G401 (cell line): ENCODE results near the gene PHC3. TPM values are rescaled to one million over a fixed set of nuclear protein-coding genes. Genes with fewer than 3 reads are reported as not detected.
"Not testable (repeated sequence)": the region's sequence is repeated elsewhere in the genome, so short reads cannot be mapped to it uniquely, and the experiment has no call there.

ENCODE experiments used
- DNase-seq: peaks from one replicate; pipeline ENCODE4 v3.0.0-alpha.2; 2015; ENCODE audit warnings: low spot score
- in situ Hi-C: cut with HindIII; loops from 2 replicates; pipeline ENCODE4 v1.10.0; 2016; ENCODE audit warnings: low sequenced_read_pairs, mixed read lengths
- total RNA-seq: library from RNA; depleted of rRNA; stranded (reverse); fragments of >200 nt; shearing (Covaris generic); gene quantifications from 2 replicates; pipeline ENCODE4 v1.2.3, GENCODE V29; 2014

The PHC3 gene
- total RNA-seq, 1 experiment from 2014 or later = 6.5 TPM

- in situ Hi-C loops = no loop called here
These were observed 36.3 kb downstream of the PHC3 start for GRCh38 chr3:170145278-170145677.

GRCh38 chr3:170144437-170144843 is 37.1 kb downstream of the PHC3 start:
- in situ Hi-C loops = no loop called here
- DNase-seq = no peak

More at GRCh38 chr3:170145278-170145677, 36.3 kb downstream of the PHC3 start:
- no peak for DNase-seq

DNA sequence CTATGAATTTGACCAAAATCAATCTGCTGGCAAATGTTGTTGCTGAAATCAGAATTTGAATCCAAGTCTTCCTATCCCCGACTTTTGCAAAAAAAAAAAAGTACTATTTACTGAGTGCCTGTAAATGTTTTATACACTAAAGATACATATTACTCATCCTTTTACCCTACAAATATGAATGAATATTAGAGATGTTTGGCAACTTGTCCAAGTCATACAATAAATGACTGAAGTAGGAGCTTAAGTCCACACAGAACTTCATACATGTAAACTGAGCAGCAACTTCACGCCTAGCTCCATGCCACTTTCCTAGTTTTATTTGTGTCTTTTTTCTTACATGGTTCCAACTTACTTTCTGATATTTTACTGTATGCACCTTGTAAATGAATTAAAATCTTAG is 39.2 kb downstream of the PHC3 start:
- DNase-seq = no peak
- in situ Hi-C loops = no loop called here

DNA sequence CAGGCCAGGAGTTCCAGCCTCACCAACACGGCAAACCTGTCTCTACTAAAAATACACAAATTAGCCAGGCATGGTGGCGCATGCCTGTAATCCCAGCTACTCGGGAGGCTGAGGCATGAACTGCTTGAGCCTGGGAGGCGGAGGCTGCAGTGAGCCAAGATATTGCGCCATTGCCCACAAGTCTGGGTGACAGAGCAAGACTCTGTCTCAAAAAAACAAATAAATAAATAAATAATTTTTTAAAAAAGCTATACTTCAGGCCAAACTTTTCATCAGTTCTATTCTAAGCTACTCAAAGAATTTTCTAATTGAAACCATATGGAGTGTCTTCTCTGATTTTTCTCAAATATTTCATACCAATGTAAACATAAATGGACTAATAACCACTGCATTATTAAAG is 43.5 kb downstream of the PHC3 start:
- in situ Hi-C loops = no loop called here
- no peak for DNase-seq

- in situ Hi-C loops = no loop called here
These were observed 49.2 kb downstream of the PHC3 start for GRCh38 chr3:170132335-170132734.

GRCh38 chr3:170130532-170130931 is 51.0 kb downstream of the PHC3 start:
- DNase-seq = no peak
- in situ Hi-C loops = no loop called here

More at GRCh38 chr3:170132335-170132734, 49.2 kb downstream of the PHC3 start:
- no peak for DNase-seq

GRCh38 chr3:170128977-170129431 is 52.5 kb downstream of the PHC3 start:
- DNase-seq = no peak

DNA sequence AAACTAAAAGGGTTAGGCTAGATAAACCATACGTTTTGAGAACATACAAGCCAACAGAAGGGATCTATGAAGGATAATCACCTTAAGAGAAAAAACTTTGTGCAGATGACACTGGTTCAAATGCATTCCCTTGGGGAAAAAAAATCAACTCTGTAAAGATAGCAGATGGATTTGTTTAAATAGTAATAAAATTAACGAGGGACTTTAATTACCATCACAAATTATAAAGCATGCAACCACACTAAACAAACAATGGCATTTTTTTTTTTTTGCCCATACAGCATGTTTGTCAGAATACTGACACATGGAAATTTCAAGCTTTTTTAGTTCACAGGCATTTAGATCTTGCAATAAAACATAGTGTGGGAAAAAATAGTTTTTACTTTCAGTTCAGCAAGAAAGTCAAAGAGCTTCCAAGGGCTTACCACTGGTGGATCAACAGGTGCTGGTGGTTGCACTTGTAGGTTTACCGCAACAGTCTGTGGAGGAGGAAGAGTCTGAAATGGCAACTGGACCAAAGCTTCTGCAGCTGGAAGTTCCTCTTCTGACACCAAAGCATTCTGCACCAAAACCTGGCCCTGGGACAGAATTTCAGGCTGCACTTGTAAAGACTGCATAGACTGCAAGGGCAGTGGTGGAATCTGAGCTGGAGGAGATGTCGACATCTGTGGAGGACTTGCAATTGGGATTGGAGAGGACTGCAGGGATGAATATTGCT is 53.1 kb downstream of the PHC3 start:
- no peak for DNase-seq
- in situ Hi-C loops = no loop called here

More at GRCh38 chr3:170128977-170129431, 52.5 kb downstream of the PHC3 start:
- in situ Hi-C loops = no loop called here

DNA sequence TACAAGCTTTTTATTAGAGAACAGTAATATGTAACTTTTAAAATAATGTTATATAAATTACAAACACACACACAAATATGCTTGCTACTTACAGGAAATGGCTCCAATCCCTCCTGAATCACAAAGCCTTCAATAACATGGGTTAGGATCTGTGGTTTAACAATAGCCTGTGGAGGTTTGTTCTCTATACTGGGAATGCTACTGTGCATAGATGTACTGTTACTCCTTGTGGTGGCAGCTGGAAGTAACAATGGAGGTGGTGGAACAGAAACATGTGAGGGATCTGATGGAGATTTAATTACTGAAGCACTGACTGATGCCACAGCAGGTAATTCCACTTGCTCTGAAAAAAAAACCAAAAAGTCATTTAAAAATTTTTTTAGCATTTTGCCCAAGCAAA is 64.4 kb downstream of the PHC3 start:
- DNase-seq = no peak
- in situ Hi-C loops = no loop called here

- DNase-seq, in situ Hi-C loops: not testable (repeated sequence)
These were observed 67.4 kb downstream of the PHC3 start for GRCh38 chr3:170114165-170114564.

GRCh38 chr3:170111147-170111771 is 70.3 kb downstream of the PHC3 start:
- in situ Hi-C loops = no loop called here
- DNase-seq = no peak

- DNase-seq = no peak
- in situ Hi-C loops = no loop called here
These were observed 71.8 kb downstream of the PHC3 start for GRCh38 chr3:170109579-170110293.

DNA sequence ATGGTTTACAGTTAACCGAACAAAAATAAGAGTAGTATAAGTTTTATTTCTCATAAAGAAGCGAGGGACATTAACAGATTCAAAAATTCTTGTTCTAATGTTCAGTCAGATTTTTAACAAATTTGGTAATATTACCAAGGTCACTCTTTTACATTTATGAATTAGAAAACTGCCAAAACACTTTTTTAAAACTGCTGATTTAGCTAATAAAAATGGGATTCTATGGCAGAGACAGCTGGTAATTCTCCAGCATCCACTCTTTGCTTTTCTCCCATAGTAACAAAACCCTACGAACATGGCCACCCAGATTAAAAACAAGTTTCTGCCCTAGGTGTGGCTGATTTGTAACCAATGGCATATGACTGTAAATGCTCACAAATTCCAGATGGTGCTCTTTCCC is 72.6 kb downstream of the PHC3 start:
- DNase-seq = no peak
- in situ Hi-C loops = no loop called here

GRCh38 chr3:170107941-170108340 is 73.6 kb downstream of the PHC3 start:
- in situ Hi-C loops = no loop called here
- no peak for DNase-seq

DNA sequence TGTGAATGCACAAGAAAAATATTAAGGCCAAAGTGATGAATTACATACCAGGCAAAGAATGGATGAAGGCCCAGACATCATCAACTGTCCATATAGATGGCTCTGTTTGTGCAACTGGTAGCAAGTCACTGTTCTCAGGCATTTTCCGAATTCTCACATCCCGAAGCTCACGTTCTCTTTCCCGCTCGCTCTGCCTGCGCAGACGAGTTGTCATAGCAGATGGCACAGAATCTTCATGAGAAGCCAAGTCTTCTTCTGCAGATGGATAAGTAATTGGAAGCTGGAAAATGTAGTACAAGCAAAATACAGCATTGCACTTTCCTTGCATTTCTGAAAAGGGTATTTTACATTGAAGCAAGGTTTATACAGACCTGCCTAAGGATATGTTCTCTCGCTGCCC is 79.1 kb downstream of the PHC3 start:
- DNase-seq = peak; percentile 9
- in situ Hi-C loops = no loop called here

GRCh38 chr3:170100944-170101343 is 80.6 kb downstream of the PHC3 start:
- in situ Hi-C loops = no loop called here
- no peak for DNase-seq

DNA sequence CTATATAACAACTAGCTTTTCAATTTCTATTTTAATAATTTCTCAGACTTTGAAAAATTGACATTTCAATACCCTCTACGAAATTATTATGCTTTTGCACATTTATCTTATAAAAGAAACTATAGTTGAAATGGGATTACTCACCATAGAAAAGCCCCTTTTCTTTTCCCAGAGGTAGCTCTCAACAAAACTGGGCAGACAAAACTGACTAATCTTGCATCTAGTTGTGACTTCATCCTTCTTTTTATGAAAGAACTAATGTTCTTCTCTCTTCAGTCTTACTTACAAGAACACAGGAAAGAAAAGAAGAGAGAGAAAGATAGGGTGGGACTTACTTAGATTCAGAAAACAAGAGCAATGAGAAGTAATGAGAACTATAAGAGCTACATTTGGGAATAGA is 82.8 kb downstream of the PHC3 start:
- in situ Hi-C loops = no loop called here

GRCh38 chr3:170096342-170096741 is 85.2 kb downstream of the PHC3 start:
- in situ Hi-C loops = no loop called here
- DNase-seq = no peak

More for the DNA sequence above, 82.8 kb downstream of the PHC3 start:
- no peak for DNase-seq

DNA sequence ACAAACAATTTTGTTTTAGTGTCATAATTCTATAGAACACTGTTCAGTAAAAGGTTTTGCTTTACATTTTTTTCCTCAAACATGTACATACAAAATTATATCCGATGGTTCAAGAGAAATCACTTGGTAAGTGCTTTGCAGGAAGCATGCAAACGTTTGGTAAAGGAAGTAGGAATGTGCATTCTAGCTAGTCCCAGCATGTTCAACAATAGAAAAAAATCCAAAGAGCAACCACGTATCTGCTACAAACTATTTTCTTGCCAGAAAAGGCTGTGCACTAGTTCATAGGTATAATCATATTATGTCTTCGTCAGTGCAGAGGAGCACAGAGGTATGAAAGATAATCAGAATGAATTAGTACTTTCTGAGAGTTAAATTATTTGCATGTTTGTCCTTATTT is 85.8 kb downstream of the PHC3 start:
- in situ Hi-C loops = no loop called here

DNA sequence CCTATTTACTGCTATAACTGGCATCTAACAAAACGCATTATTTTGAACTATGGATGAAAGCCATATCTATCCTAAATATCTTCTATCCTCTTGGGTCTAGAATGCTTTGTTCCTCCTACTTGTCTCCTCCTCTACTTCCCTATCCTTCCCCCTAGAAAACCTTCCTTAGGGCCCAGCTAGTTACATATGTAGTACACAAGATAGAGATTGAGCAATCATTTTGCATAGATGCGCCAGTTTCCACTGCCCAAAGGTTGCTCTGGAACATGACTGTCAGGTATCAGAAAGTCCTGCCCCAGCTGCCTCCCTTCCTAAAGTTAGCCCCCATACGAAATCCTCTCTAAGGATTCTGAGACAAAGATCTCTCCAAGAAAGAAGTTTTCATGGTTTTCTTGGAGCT is 88.6 kb downstream of the PHC3 start:
- no peak for DNase-seq
- in situ Hi-C loops = no loop called here

More for the DNA sequence above, 85.8 kb downstream of the PHC3 start:
- no peak for DNase-seq
